ENCODE data around the gene TMEM52. TPM values are rescaled to one million over a fixed set of nuclear protein-coding genes. Genes with fewer than 3 reads are reported as not detected.
"Not testable (repeated sequence)": the region's sequence is repeated elsewhere in the genome, so short reads cannot be mapped to it uniquely, and the experiment has no call there.

Gene TMEM52
- polyA plus RNA-seq, 3 donors, result 2.3 TPM; not detected in 2

- no peaks in the 10 kb centered on the region for H3K4me1 Mint-ChIP-seq
- peaks cover 2 to 14% (median 4%) of the 10 kb centered on the region in 7 donors for H3K9me3 Mint-ChIP-seq
- H3K27me3 Mint-ChIP-seq (ENCODE audit: low read depth in 3 of 3), result peaks cover 2 to 8% (median 2%) of the 10 kb centered on the region in 3 donors
- Histone ChIP-seq H3K36me3 (replicated peaks in 1 of 2; ENCODE audit: control insufficient read depth in 1 of 2, insufficient read depth in 2 of 2, low read length in 2 of 2) (no peaks in the 10 kb centered on the region), H3K4me3 (replicated peaks in 1 of 3; ENCODE audit: low read depth in 2 of 3, low read length in 3 of 3) (no peak overlapping the region), H3K27ac (ENCODE audit: low read depth in 1 of 2, low read length in 2 of 2) (no peak overlapping the region), H3K9me3 (replicated peaks in 1 of 2; ENCODE audit: control insufficient read depth in 1 of 2, insufficient read depth in 1 of 2, low read length in 2 of 2) (no peaks in the 10 kb centered on the region), H3K9ac (ENCODE audit: insufficient read depth, low read length, poor library complexity, severe bottlenecking) (no peak overlapping the region), H2AFZ (ENCODE audit: insufficient read depth, low read depth, low read length, poor library complexity, severe bottlenecking) (no peak overlapping the region), H3K79me2 (ENCODE audit: insufficient read depth, low read length) (no peaks in the 10 kb centered on the region), H4K20me1 (ENCODE audit: insufficient read depth, low read length) (no peaks in the 10 kb centered on the region), H3K27me3 (ENCODE audit: control insufficient read depth in 2 of 2, insufficient read depth in 2 of 2, low read length in 2 of 2) (no peaks in the 10 kb centered on the region), H3K4me2 (replicated peaks; ENCODE audit: extremely low read depth, low read length, poor library complexity, severe bottlenecking) (no peak overlapping the region), H3K4me1 (ENCODE audit: control insufficient read depth in 1 of 2, insufficient read depth in 2 of 2, low read length in 2 of 2) (no peaks in the 10 kb centered on the region)
- WGBS (ENCODE audit: insufficient coverage), result 74% methylated on average over 11 of the region's 15 CpGs
- intact Hi-C loops (cut with micrococcal nuclease), result no loop called here
- H3K4me3 Mint-ChIP-seq, result no peak overlapping the region
- no peak for TF ChIP-seq CTCF (IDR thresholded peaks at IDR 0.05)
- no peak overlapping the region for H3K27ac Mint-ChIP-seq
- H3K36me3 Mint-ChIP-seq, result no peaks in the 10 kb centered on the region
- no peak for DNase-seq
These were observed 18.0 kb upstream of the TMEM52 start for GRCh38 chr1:1937061-1937460.

- H3K79me2 ChIP-seq (ENCODE audit: insufficient read depth, low read length); H3K27me3 ChIP-seq (ENCODE audit: control insufficient read depth in 2 of 2, insufficient read depth in 2 of 2, low read length in 2 of 2); intact Hi-C loops (cut with micrococcal nuclease); H3K4me1 Mint-ChIP-seq; H3K27ac ChIP-seq (ENCODE audit: low read depth in 1 of 2, low read length in 2 of 2); H3K9ac ChIP-seq (ENCODE audit: insufficient read depth, low read length, poor library complexity, severe bottlenecking); H3K27me3 Mint-ChIP-seq (ENCODE audit: low read depth in 3 of 3); H3K4me3 ChIP-seq (replicated peaks in 1 of 3; ENCODE audit: low read depth in 2 of 3, low read length in 3 of 3); H2AFZ ChIP-seq (ENCODE audit: insufficient read depth, low read depth, low read length, poor library complexity, severe bottlenecking); H3K36me3 ChIP-seq (replicated peaks in 1 of 2; ENCODE audit: control insufficient read depth in 1 of 2, insufficient read depth in 2 of 2, low read length in 2 of 2); H3K9me3 ChIP-seq (replicated peaks in 1 of 2; ENCODE audit: control insufficient read depth in 1 of 2, insufficient read depth in 1 of 2, low read length in 2 of 2); H3K4me1 ChIP-seq (ENCODE audit: control insufficient read depth in 1 of 2, insufficient read depth in 2 of 2, low read length in 2 of 2); DNase-seq; H4K20me1 ChIP-seq (ENCODE audit: insufficient read depth, low read length); H3K36me3 Mint-ChIP-seq; H3K4me2 ChIP-seq (replicated peaks; ENCODE audit: extremely low read depth, low read length, poor library complexity, severe bottlenecking); H3K4me3 Mint-ChIP-seq; H3K27ac Mint-ChIP-seq: not testable (repeated sequence)
- 94% methylated on average over 8 of the region's 21 CpGs for WGBS (ENCODE audit: insufficient coverage)
- H3K9me3 Mint-ChIP-seq, result peaks cover 2 to 14% (median 4%) of the 10 kb centered on the region in 7 donors
These were observed 15.8 kb upstream of the TMEM52 start for GRCh38 chr1:1934848-1935247.
